AG04449 (cell line): ENCODE results near the gene MED26.

ENCODE experiments used
- CTCF ChIA-PET: fragments of 350-600 bp; formaldehyde crosslinking; extraction: SDS; loops from one replicate; lab custom pipeline; 2021; ENCODE audit warnings: antibody characterized with exemption; lab: Yijun Ruan, JAX
- POLR2A ChIA-PET: fragments of 400-600, 350-600 bp; formaldehyde crosslinking; extraction: SDS; loops from one replicate; lab custom pipeline; 2020; ENCODE audit warnings: antibody characterized with exemption, inconsistent platforms; lab: Yijun Ruan, JAX
- DNase-seq: peaks from one replicate; pipeline ENCODE4 v3.0.0-alpha.2; 2010; ENCODE audit warnings: low read depth, low spot score
- H3K4me3 ChIP-seq: 2 replicates; pipeline ENCODE4 v1.5.1; 2011; ENCODE audit warnings: low read depth, mild to moderate bottlenecking, control low read depth, low read length
- TF ChIP-seq, protein P1 (sequence below): IDR thresholded peaks from one replicate; pipeline ENCODE4 v1.5.1; 2011; ENCODE audit warnings: mild to moderate bottlenecking, moderate library complexity, low read length, control low read depth, inconsistent platforms; ENCODE audit not compliant: insufficient read depth; ENCODE audit errors: missing control alignments

MED26 gene

DNA sequence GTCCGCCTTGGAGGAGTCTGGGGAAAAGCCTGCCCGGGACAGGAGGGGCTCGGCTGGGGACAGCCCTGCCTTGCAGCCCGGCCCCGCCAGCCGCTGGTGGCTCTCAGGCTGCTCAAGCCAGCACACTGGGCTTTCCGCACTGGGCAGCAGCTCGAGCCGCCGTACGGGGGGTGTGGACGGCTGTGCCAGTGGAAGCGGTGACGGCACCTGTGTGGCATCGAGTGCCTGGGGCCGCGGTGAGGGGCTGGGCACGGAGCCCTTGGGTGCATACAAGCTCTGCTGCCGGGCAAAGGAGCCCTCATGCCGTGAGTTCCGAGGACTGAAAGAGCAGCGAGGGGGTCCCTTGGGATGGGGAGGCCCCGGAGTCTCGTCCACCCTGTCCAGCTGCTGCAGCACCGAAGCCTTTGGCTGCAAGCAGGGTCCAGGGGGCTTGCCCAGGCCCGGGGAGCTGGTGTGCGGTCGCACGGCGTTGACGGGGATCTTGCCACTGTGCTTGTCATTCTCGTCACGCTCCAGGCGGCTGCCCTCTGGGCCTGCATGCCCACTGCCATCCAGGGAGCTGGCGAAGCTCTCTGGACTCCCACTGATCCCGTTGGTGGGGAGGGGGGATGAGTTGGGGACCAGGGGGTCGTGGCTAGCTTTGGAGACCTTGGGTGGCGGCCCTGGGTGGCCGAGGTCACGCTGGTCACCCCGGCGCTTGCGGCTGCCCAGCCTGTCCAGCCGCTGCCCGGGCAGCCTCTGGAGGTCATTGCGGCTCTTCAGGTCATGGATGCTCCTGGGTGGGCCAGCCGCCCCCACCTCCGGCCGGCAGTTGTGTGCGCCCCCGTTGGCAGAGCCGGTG is 51.1 kb downstream of the MED26 start:
- no peak for DNase-seq
- CTCF ChIA-PET: no interaction called here
- POLR2A ChIA-PET: no interaction called here
- no peak overlapping the region for H3K4me3 ChIP-seq
- TF ChIP-seq, protein P1, sequence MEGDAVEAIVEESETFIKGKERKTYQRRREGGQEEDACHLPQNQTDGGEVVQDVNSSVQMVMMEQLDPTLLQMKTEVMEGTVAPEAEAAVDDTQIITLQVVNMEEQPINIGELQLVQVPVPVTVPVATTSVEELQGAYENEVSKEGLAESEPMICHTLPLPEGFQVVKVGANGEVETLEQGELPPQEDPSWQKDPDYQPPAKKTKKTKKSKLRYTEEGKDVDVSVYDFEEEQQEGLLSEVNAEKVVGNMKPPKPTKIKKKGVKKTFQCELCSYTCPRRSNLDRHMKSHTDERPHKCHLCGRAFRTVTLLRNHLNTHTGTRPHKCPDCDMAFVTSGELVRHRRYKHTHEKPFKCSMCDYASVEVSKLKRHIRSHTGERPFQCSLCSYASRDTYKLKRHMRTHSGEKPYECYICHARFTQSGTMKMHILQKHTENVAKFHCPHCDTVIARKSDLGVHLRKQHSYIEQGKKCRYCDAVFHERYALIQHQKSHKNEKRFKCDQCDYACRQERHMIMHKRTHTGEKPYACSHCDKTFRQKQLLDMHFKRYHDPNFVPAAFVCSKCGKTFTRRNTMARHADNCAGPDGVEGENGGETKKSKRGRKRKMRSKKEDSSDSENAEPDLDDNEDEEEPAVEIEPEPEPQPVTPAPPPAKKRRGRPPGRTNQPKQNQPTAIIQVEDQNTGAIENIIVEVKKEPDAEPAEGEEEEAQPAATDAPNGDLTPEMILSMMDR: no peak

DNA sequence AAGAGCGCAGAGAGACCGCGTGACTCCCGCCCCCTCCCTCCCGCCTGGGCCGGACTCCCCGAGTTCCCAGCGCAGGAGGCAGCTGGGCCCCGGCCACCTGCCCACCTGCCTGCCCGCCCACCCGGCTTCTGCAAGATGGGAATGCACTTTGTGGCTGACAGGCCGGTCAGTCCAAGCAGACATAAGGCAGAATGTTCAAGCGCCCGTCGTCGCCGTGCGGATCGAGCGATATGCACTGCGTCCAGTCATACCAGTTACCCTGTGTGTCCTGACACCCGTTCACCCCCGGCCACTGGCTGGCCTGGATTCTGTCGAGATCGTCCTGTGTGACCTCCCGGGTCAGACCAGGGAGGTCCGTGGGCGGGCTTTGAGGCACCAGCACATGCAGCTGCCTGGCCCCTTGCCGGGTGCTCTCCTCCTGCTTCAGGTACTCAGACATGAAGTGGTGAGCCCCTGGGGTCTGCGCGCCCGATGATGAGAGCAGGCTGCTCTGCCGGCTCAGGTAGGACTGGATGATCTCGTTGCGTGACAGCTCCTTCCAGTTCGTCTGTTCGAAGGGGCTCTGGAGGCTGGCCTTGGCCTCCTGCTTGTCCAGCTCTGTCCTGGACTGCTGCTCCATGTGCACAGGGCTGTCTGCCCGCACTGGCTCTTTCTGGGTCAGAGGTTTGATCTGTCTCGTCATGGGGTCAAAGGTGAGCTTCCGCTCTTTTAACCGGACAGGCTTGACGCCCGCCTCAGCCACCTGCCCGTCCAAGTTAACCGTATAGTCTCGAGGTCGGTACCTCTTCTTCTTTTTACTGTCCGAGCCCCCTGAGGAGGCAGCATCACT is 51.9 kb downstream of the MED26 start:
- POLR2A ChIA-PET: no interaction called here

DNA sequence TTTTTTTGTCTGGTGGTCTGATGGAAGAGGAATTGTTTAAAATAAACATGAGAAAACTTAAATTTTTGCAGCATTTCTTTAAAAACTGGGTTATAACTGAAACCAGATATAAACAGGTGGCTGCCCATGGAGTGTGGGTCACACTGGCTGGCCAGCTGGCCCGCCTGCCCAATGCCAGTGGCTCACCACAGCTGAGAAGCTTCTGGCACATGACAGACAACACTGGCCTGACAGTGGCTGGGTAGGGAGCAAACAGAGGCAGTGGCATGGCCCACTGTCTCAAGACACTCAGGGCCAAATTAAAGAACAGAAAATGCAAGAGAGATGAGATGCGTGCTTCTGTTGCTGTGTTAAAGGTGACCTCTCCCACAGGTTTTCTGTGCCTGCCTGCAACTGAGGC is 52.7 kb downstream of the MED26 start:
- ChIA-PET POLR2A (no interaction called here), CTCF (no interaction called here)
- TF ChIP-seq, protein P1: no peak
- DNase-seq: no peak
- H3K4me3 ChIP-seq: no peak overlapping the region

More for the DNA sequence above, 51.9 kb downstream of the MED26 start:
- no peak for DNase-seq
- no peak overlapping the region for H3K4me3 ChIP-seq
- CTCF ChIA-PET: no interaction called here
- TF ChIP-seq, protein P1: no peak

DNA sequence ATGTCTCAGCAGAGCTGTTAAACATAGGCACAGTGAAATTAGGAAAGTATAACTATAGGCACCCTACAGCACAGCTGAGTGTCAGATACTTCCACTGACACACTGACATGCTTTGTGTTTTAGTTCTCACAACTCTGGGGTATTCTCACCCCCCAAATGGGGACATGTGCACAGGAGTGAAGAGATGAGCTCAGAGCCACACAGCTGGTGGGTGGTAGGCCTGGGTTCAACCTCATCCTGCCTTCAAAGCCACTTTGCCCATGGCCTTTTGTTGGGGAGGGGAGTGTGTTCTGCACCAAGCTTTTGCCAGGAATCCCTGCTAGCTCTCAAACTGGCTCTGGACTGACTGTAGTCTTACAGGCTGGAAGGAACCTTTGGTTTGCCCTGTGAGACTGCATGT is 54.1 kb downstream of the MED26 start:
- CTCF ChIA-PET: no interaction called here

DNA sequence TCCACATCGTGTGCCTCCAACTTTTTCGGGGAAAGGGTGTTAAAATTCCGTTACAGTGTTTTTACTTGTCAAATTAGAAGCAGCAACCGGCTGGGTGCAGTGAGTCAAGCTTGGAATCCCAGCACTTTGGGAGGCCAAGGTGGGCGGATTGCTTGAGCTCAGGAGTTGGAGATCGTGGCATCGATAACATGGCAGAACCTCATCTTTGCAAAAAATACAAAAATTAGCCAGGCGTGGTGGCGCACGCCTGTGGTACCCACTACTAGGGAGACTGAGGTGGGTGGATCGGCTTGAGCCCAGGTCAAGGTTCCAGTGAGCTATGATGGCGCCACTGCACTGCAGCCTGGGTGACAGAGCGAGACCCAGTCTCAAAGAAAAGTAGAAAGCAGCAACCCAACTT is 54.7 kb downstream of the MED26 start:
- H3K4me3 ChIP-seq: peak overlapping the region; percentile 98
- ChIA-PET POLR2A (interaction anchor here (1.5 to 2.1 kb wide), 2 partner anchors 11 to 49 kb away, joined by 4 to 13 read pairs; no protein-coding TSS in a partner anchor), CTCF (no interaction called here)
- DNase-seq: no peak
- TF ChIP-seq, protein P1: no peak

More for the DNA sequence above, 54.1 kb downstream of the MED26 start:
- peak overlapping the region; percentile 98 for H3K4me3 ChIP-seq
- TF ChIP-seq, protein P1: no peak
- POLR2A ChIA-PET: interaction anchor here (1.5 to 2.1 kb wide), 2 partner anchors 10 to 49 kb away, joined by 4 to 13 read pairs; no protein-coding TSS in a partner anchor
- no peak for DNase-seq
